ENCODE data around the gene SMIM3. TPM values are rescaled to one million over a fixed set of nuclear protein-coding genes. Genes with fewer than 3 reads are reported as not detected.

Gene SMIM3
- total RNA-seq, 2 experiments from 2014 or later, result not detected

- H3K4me3 ChIP-seq (ENCODE audit: low read depth, low read length, poor library complexity, severe bottlenecking), result no peak overlapping the region
- intact Hi-C loops (cut with micrococcal nuclease; ENCODE audit: unreplicated experiment), result no loop called here
- no TSS peak for BruUV-seq (replicated peaks)
- no peak overlapping the region for H2AFZ ChIP-seq (ENCODE audit: low read length)
- H3K36me3 ChIP-seq (ENCODE audit: insufficient read depth, low read length), result peaks cover 31% of the 10 kb centered on the region
- H3K9me3 ChIP-seq (ENCODE audit: low read length), result no peaks in the 10 kb centered on the region
- no peak for DNase-seq (ENCODE audit: low spot score)
- no peaks in the 10 kb centered on the region for H3K79me2 ChIP-seq (ENCODE audit: insufficient read depth, low read depth, low read length)
- CTCF ChIA-PET (ENCODE audit: unreplicated experiment), result no interaction called here
- no peaks in the 10 kb centered on the region for H3K4me1 ChIP-seq (ENCODE audit: insufficient read depth, low read length, poor library complexity, severe bottlenecking)
- no peak overlapping the region for H3K4me2 ChIP-seq (ENCODE audit: low read length)
- no peak for TF ChIP-seq EZH2phosphoT487 (IDR thresholded peaks at IDR 0.05; ENCODE audit: borderline replicate concordance, low read depth, low read length)
- TF ChIP-seq CTCF (conservative IDR thresholded peaks at IDR 0.05; ENCODE audit: low read length), result no peak
- no peak overlapping the region for H3K27ac ChIP-seq (ENCODE audit: low read depth, low read length, poor library complexity, severe bottlenecking)
- no peaks in the 10 kb centered on the region for H4K20me1 ChIP-seq (ENCODE audit: insufficient read depth, low read length)
- H3K9me2 ChIP-seq (ENCODE audit: insufficient read depth, low read length), result no peaks in the 10 kb centered on the region
- POLR2A ChIA-PET, result interaction anchor here (0.8 to 1.6 kb wide), 6 partner anchors 11 to 725 kb away, joined by 3 to 11 read pairs (median 3); no protein-coding TSS in a partner anchor
These were observed 28.1 kb upstream of the SMIM3 start for GRCh38 chr5:150750469-150750868.

DNA sequence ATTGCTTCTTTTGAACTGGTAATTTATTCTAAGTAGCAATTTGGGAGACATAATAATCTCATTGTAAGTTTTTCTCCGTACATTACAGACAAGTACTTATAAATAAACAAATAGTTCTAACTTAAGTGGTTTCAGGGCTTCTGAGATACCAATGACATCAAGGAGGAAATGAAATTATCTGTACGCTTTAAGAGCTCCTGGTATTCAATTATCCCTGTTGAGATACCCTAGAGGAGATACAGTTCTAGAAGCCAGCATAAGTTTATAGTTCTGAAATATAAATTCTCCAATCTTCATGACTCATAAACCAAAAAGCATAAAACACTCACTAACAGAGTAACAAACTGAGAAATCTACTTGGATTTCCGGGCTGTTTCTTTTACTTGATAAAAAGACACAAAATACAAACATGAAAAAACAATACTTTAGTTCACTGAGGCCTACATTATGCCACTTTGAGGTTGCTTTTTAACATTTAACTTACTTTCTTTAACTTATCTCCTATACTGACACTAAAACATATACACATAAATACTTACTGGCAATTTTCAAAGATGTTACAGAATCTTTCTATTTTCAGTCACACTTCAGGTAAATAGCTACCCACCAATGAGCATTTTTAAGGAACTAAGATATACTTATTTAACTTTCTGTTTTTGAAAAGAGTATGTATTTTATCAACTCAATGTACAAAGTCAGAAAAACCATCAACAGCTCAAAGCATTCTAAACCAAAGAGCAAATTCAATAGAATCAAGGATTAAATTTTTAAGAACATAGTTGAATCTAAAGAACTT is 27.3 kb upstream of the SMIM3 start:
- CTCF ChIA-PET (ENCODE audit: unreplicated experiment), result no interaction called here
- H3K27ac ChIP-seq (ENCODE audit: low read depth, low read length, poor library complexity, severe bottlenecking), result no peak overlapping the region
- H2AFZ ChIP-seq (ENCODE audit: low read length), result no peak overlapping the region
- no peaks in the 10 kb centered on the region for H3K9me2 ChIP-seq (ENCODE audit: insufficient read depth, low read length)
- H3K79me2 ChIP-seq (ENCODE audit: insufficient read depth, low read depth, low read length), result no peaks in the 10 kb centered on the region
- peaks cover 40% of the 10 kb centered on the region for H3K36me3 ChIP-seq (ENCODE audit: insufficient read depth, low read length)
- POLR2A ChIA-PET, result interaction anchor here (0.5 to 1.6 kb wide), 7 partner anchors 10 to 724 kb away, joined by 3 to 11 read pairs (median 3); no protein-coding TSS in a partner anchor
- no peak overlapping the region for H3K4me2 ChIP-seq (ENCODE audit: low read length)
- H4K20me1 ChIP-seq (ENCODE audit: insufficient read depth, low read length), result no peaks in the 10 kb centered on the region
- no peaks in the 10 kb centered on the region for H3K9me3 ChIP-seq (ENCODE audit: low read length)
- intact Hi-C loops (cut with micrococcal nuclease; ENCODE audit: unreplicated experiment), result no loop called here
- no peak overlapping the region for H3K4me3 ChIP-seq (ENCODE audit: low read depth, low read length, poor library complexity, severe bottlenecking)
- no peak for TF ChIP-seq EZH2phosphoT487 (IDR thresholded peaks at IDR 0.05; ENCODE audit: borderline replicate concordance, low read depth, low read length)
- no peak for TF ChIP-seq CTCF (conservative IDR thresholded peaks at IDR 0.05; ENCODE audit: low read length)
- BruUV-seq (replicated peaks), result no TSS peak
- DNase-seq (ENCODE audit: low spot score), result no peak
- no peaks in the 10 kb centered on the region for H3K4me1 ChIP-seq (ENCODE audit: insufficient read depth, low read length, poor library complexity, severe bottlenecking)

GRCh38 chr5:150753463-150753862 is 25.1 kb upstream of the SMIM3 start:
- peaks cover 41% of the 10 kb centered on the region for H3K36me3 ChIP-seq (ENCODE audit: insufficient read depth, low read length)
- TF ChIP-seq CTCF (conservative IDR thresholded peaks at IDR 0.05; ENCODE audit: low read length) (no peak), EZH2phosphoT487 (IDR thresholded peaks at IDR 0.05; ENCODE audit: borderline replicate concordance, low read depth, low read length) (no peak)
- no peaks in the 10 kb centered on the region for H3K9me3 ChIP-seq (ENCODE audit: low read length)
- no peaks in the 10 kb centered on the region for H4K20me1 ChIP-seq (ENCODE audit: insufficient read depth, low read length)
- peaks cover 18% of the 10 kb centered on the region for H3K79me2 ChIP-seq (ENCODE audit: insufficient read depth, low read depth, low read length)
- H3K4me2 ChIP-seq (ENCODE audit: low read length), result no peak overlapping the region
- no TSS peak for BruUV-seq (replicated peaks)
- intact Hi-C loops (cut with micrococcal nuclease; ENCODE audit: unreplicated experiment), result no loop called here
- H3K4me1 ChIP-seq (ENCODE audit: insufficient read depth, low read length, poor library complexity, severe bottlenecking), result peaks cover 4% of the 10 kb centered on the region
- no peak overlapping the region for H3K4me3 ChIP-seq (ENCODE audit: low read depth, low read length, poor library complexity, severe bottlenecking)
- H3K27ac ChIP-seq (ENCODE audit: low read depth, low read length, poor library complexity, severe bottlenecking), result no peak overlapping the region
- no peak overlapping the region for H2AFZ ChIP-seq (ENCODE audit: low read length)
- CTCF ChIA-PET (ENCODE audit: unreplicated experiment), result no interaction called here
- no peak for DNase-seq (ENCODE audit: low spot score)
- POLR2A ChIA-PET, result interaction anchor here (2.0 kb wide), 1 partner anchor 12 kb away, joined by 4 read pairs; no protein-coding TSS in a partner anchor
- no peaks in the 10 kb centered on the region for H3K9me2 ChIP-seq (ENCODE audit: insufficient read depth, low read length)

Data from OCI-LY7 (cell line).